HG02970 (cell line): Measurements from ENCODE around the gene PKIG.
A peak's percentile ranks its signal among the peaks of the same experiment; 100 is the strongest.

Experiments used
- ATAC-seq: cut with Tn5 transposase; IDR thresholded peaks from one replicate; pipeline ENCODE4 v1.9.1; 2021; ENCODE audit warnings: mild to moderate bottlenecking, moderate library complexity, moderate number of reproducible peaks; ENCODE audit not compliant: unreplicated experiment, low FRiP score

PKIG gene

GRCh38 chr20:44637042-44637441, 54.7 kb downstream of the PKIG start:
- no peak for ATAC-seq

- ATAC-seq = no peak
Observed at GRCh38 chr20:44637522-44638372, 55.4 kb downstream of the PKIG start.

GRCh38 chr20:44640522-44640921, 58.1 kb downstream of the PKIG start:
- no peak for ATAC-seq

- ATAC-seq = no peak
Observed at GRCh38 chr20:44641325-44641724, 58.9 kb downstream of the PKIG start.

- ATAC-seq = no peak
Observed at GRCh38 chr20:44642203-44643153, 60.1 kb downstream of the PKIG start.

- no peak for ATAC-seq
Observed at GRCh38 chr20:44643154-44643519, 60.8 kb downstream of the PKIG start.

GRCh38 chr20:44643596-44644229, 61.3 kb downstream of the PKIG start:
- no peak for ATAC-seq

- no peak for ATAC-seq
Observed at GRCh38 chr20:44644230-44644617, 61.8 kb downstream of the PKIG start.

GRCh38 chr20:44644667-44645131, 62.3 kb downstream of the PKIG start:
- no peak for ATAC-seq

GRCh38 chr20:44646023-44646640, 63.8 kb downstream of the PKIG start:
- ATAC-seq = no peak

- peak; percentile 33 for ATAC-seq
Observed at GRCh38 chr20:44646641-44647274, 64.4 kb downstream of the PKIG start.

GRCh38 chr20:44648068-44648467, 65.7 kb downstream of the PKIG start:
- no peak for ATAC-seq

- ATAC-seq = no peak
Observed at GRCh38 chr20:44648579-44648978, 66.2 kb downstream of the PKIG start.

GRCh38 chr20:44649126-44649525, 66.7 kb downstream of the PKIG start:
- ATAC-seq = no peak

- no peak for ATAC-seq
Observed at GRCh38 chr20:44649976-44650375, 67.6 kb downstream of the PKIG start.

- no peak for ATAC-seq
Observed at GRCh38 chr20:44650771-44651433, 68.5 kb downstream of the PKIG start.

- ATAC-seq = no peak
Observed at GRCh38 chr20:44651434-44651683, 69.0 kb downstream of the PKIG start.

GRCh38 chr20:44651684-44652423, 69.5 kb downstream of the PKIG start, which contains the start of gene ADA:
Gene ADA (minus strand): TSS chr20:44651699. CDS start chr20:44651607, 92 bp downstream.
- no peak for ATAC-seq

GRCh38 chr20:44653546-44653945, 71.2 kb downstream of the PKIG start:
- ATAC-seq = no peak
